NCI-H748 (cell line): ENCODE data around the gene KCNH5.

Source experiments
- DNase-seq: peaks from one replicate; lab custom pipeline; 2025; ENCODE audit not compliant: unreplicated experiment; lab: John Stamatoyannopoulos, UW

KCNH5 gene, protein sequence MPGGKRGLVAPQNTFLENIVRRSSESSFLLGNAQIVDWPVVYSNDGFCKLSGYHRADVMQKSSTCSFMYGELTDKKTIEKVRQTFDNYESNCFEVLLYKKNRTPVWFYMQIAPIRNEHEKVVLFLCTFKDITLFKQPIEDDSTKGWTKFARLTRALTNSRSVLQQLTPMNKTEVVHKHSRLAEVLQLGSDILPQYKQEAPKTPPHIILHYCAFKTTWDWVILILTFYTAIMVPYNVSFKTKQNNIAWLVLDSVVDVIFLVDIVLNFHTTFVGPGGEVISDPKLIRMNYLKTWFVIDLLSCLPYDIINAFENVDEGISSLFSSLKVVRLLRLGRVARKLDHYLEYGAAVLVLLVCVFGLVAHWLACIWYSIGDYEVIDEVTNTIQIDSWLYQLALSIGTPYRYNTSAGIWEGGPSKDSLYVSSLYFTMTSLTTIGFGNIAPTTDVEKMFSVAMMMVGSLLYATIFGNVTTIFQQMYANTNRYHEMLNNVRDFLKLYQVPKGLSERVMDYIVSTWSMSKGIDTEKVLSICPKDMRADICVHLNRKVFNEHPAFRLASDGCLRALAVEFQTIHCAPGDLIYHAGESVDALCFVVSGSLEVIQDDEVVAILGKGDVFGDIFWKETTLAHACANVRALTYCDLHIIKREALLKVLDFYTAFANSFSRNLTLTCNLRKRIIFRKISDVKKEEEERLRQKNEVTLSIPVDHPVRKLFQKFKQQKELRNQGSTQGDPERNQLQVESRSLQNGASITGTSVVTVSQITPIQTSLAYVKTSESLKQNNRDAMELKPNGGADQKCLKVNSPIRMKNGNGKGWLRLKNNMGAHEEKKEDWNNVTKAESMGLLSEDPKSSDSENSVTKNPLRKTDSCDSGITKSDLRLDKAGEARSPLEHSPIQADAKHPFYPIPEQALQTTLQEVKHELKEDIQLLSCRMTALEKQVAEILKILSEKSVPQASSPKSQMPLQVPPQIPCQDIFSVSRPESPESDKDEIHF

GRCh38 chr14:63045234-63045611 is at the start of gene KCNH5:
Gene KCNH5 (minus strand): TSS chr14:63045458. CDS start chr14:63045186, 272 bp downstream.
- peak; percentile 90 for DNase-seq

GRCh38 chr14:63091394-63091996 is 46.2 kb upstream of the KCNH5 start:
- DNase-seq = peak; percentile 8

DNA sequence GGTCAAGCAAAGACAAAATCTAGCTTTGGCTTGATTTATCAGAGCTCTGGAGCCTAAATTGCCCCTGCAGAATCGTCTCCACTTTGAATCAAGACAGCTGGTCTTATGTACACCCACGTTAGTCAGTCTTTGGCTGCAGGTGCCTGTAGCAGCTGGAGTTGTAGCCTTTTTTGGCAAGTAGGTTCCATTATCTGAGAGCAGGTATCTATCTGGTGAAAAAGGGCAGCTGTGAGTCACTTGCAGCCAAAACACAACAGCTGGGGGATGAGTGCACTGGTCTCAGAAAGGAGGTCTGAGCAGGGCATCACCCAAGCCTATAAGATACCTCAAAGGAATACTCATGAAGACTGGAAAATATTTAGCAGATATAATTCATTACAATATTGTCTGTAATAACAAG is 43.6 kb upstream of the KCNH5 start:
- peak; percentile 69 for DNase-seq

- DNase-seq = no peak
Measured at GRCh38 chr14:63078569-63078968, 33.3 kb upstream of the KCNH5 start.

DNA sequence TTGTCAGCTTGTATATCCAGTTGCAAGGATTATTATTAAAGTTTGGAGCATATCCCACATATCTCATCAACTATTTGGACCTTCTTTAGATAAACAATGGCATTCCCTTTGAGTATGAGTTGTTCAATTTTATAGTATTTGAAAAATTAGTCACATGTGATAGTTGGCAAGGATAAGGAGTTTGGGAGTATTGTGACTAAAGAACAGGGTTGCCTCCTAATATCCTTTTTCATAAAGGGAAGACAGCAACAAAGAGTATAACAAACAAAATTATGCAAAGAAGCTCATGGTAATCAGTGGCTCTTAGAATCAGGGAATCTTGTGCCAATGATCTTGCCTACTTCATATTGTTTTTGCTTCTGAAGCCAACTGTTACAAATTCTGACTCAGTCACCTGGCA is 31.2 kb upstream of the KCNH5 start:
- no peak for DNase-seq

- DNase-seq = no peak
Measured at GRCh38 chr14:63055631-63056030, 10.4 kb upstream of the KCNH5 start.

DNA sequence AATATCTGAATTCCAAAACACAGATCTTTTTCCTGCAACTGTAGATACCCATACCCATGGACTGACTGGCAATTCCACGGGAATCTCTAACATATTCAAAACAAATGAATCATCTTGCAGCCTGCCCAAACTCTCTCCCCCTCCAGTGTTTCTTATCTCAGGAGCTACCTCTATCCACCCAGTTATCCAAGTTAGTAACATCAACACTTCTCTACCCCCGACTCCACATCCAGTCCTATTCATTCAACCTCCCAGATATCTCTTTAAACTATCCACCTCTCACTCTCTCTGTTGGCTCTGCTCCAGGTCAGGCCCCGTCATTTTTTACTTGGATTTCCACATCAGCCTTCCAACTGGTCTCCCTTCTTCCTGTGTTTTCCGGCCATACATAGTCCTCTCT is 6.7 kb upstream of the KCNH5 start:
- DNase-seq = no peak

- no peak for DNase-seq
Measured at GRCh38 chr14:63051301-63051700, 6.0 kb upstream of the KCNH5 start.

DNA sequence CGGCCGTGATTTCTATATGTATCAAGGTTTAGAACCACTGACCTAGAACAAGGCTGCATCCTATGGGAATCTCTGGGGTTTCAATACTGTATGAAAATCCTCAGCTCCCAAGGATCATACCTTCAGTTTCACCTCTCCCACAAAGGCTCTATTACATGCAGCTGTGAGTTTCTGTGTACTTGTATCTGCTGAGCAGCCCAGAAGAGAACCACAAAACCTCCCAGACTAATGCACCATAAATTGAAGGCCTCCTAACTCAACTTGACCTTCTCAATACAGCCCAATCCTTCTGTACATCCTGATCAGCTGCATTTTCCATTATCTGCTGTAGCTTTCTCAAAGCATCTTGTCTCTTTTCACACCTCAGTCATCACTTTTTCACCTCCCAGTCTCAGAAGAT is 5.4 kb upstream of the KCNH5 start:
- no peak for DNase-seq

DNA sequence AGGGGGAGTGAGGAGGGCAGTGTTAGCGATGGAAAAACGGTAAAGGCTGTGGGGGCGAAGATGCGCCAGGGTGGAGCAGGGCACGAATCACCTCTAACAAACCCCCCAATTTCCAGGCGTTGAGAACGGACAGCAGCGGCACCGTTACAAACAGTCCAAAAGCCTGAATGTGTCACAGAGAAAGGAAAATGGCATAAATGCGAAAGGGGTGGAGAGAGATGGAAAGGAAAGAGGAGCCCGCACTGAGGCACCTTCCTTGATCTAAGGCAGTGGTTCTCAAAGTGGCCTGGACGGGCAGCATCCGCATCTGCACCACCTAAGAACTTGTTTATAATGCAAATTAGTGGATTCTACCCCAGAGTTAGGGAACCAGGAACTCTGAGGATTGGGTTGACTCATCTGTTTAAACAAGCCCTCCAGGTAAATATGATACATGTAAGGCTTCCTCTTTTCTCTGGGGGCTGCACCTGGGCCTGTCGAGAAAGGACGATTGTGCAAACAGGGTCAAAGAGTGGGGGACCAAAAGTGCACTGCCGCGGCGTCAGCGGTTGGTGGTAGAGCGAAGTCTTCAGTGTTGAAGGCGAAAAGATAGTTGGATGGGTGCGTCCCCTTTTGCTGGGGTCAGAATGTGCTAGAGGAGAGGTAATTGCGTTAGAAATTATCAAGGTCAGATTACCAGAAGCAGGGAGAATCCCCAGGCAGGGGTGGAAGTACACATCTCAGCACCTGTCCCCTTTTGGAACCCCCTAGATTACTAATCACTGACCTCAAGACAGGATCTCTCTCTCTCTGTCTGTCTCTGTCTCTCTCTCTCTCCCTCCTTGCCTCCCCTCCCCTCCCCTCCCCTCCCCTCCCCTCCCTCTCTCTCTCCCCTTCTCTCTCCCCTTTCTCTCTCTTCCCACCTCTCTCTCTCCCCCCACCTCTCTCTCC is 1.3 kb upstream of the KCNH5 start:
- DNase-seq = peak; percentile 90

DNA sequence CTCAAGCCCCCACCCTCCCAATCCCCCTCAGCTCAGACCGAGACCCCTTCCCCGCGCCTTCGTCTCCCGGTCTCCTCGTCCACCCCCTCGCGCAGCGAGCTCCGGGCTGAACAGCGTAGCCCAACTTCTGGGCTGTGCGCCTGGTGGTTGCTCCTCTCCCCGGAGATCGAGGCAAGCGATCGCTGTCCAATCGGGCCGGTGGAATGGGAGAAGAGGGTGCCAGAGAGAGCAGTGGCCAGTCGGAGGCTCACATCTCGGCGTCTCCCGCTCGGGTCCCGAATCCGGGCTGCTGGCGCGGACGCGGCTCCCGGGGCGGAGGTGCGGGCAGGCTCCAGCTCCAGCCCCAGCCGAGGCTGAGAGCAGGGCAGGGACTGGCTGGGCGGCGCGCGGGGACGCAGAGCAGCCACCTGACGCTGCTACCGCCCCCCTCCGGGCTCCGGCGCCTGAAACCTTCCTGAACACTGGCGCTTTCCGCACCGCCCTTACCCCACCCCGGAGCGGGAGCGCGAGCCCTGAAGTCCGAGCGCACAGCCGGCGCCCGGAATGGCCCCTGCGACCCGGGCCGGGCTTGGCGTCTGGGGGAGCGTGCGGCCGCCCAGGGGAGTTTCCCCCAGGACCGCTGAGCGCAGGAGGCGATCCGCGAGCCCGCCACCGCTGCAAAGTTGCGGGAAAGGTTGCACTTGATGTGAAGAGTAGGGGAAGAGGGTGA is 508 bp upstream of the KCNH5 start:
- DNase-seq = peak; percentile 95

GRCh38 chr14:63039866-63040265 is 5.4 kb downstream of the KCNH5 start:
- DNase-seq = peak; percentile 81

- no peak for DNase-seq
Measured at GRCh38 chr14:63032641-63033040, 12.6 kb downstream of the KCNH5 start.

DNA sequence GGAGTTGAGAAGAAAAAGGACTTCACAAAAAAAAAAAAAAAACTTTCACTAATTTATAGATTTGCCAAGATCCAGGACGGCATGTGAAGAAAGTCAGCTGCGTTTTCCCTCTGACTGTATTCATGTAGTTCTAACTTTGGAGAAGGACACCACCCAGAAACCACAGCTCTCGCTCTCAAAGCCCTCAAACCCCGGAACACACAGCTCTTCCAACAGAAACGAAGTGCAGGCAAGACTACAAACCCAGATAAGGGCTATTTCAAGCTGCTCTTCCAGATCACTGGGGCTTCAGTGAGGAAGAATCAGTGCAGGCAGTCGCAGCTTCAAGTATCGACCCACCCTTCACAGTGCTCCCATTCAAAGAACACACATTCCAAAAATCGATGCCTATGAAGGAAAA is 13.2 kb downstream of the KCNH5 start:
- DNase-seq = no peak

DNA sequence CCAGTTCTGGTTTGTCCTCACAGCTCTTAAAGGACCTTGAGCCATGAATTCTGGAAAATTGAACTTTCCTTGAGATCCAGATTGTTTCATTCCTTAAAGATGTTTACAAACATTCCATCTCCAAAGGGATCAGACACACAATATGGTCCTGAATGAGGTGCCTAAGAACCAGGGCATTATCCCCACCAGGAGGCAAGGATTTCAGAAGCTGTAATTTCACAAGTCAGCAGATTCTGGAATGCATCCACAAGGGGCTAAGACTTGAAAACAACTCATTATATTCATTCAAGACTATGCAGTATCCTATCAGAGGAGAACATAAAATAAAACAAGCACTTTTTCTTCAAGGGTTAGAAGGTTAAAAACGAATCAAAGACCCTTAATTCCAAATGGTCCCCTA is 15.1 kb downstream of the KCNH5 start:
- no peak for DNase-seq

DNA sequence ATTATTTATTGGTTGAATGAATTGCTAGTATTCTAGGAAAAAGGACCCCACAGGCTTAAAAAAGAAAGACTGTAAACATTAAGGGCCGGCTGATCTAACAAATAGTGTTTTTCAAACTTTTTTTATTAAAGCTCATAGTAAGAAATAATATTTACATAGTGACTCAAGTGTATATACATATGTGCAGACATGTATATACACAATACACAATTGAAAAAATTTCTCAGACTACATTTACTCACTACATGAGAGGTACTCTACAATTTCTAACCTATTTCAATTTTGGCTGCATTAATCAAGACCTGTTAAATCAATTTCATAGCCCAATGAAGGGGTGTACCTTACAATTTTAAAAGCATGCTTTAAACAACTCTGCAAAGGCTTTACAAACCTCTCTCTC is 17.5 kb downstream of the KCNH5 start:
- DNase-seq = no peak

- DNase-seq = no peak
Measured at GRCh38 chr14:63026491-63026890, 18.8 kb downstream of the KCNH5 start.

DNA sequence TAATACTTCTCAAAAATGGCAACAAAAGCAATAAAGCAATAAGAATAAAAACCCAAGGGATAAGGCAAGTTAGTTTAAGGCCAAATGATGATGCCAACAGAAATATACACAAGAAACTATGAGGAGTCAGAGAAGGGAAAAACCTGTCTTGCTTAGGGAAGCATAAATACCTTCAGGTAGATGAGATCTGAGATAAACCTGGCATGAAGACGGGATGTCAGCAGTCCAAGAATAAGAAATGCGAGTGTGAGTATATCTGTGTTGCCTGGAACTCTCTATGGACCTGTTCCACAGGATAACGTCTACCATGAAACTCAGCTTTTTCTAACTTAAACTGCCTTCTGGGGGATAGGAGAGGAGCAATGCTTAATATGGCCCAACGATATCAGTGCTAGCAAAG is 30.6 kb downstream of the KCNH5 start:
- no peak for DNase-seq

DNA sequence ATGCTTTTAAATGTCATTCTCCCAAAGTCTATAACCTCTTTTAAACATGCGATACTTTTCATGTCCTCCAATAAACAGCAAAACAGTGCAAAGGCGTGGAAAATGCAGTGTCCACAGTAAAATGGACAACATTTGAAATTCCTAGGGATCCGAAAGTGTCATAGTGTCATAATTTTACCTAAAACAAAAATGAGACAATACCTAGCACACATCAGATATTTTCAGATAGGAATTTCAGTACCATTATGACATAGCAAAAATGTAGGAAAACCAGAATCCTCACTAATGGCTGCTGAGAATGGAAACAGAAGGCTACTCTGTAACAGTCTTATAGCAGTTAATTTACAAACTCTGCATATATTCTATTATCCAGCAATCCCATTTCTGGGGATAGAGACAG is 33.1 kb downstream of the KCNH5 start:
- DNase-seq = no peak

DNA sequence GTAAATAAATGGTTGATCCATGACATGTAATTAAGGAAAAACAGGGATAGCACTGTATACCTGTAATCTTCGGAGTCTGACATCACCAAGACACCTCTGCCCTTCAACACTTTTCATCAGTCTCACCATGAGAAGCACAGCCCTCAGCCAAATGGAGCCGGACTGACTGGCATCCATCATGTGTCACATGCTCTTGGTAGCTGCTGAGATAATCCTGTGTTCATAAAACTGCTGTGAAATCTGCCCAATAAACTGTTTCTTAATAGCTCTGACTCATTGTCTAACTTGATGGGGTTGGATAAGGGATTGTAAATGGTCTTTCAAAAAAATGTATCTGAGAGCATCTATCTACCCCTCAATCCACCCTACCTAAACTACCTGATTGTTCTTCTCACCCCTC is 33.6 kb downstream of the KCNH5 start:
- no peak for DNase-seq
